Panc1 (cell line): ENCODE data around the gene SHQ1. TPM values are rescaled to one million over a fixed set of nuclear protein-coding genes. Genes with fewer than 3 reads are reported as not detected.

Experiments used
- ATAC-seq: fragments of 200-7000 bp; cut with Tn5 transposase; 2 replicates; pipeline ENCODE4 v1.9.1; 2020; ENCODE audit warnings: mild to moderate bottlenecking, moderate library complexity
- BruUV-seq: library from RNA; stranded (reverse); fragments of 400-500 nt; replicated peaks from 2 replicates; lab custom pipeline; 2021; lab: Mats Ljungman, UMichigan
- CTCF ChIA-PET: fragments of 300-600 bp; sonication (Branson Sonifier 250); formaldehyde crosslinking; loops from one replicate; lab custom pipeline; 2022; ENCODE audit warnings: antibody characterized with exemption; lab: Charles Lee
- POLR2A ChIA-PET: fragments of 300-600 bp; sonication (Branson Sonifier 250); formaldehyde crosslinking; loops from one replicate; lab custom pipeline; 2022; ENCODE audit warnings: antibody characterized with exemption; lab: Charles Lee
- DNase-seq: peaks from one replicate; pipeline ENCODE4 v3.0.0-alpha.2; 2010; ENCODE audit warnings: low read depth, low spot score
- H3K27ac ChIP-seq: 2 replicates; pipeline ENCODE4 v1.5.1; 2011; ENCODE audit warnings: mild to moderate bottlenecking, low read length, inconsistent platforms
- H3K27me3 ChIP-seq: fragments of 200-500 bp; sonication (Bioruptor generic); 2 replicates; pipeline ENCODE4 v1.6.0; 2014; ENCODE audit warnings: low read length, inconsistent platforms; ENCODE audit not compliant: control insufficient read depth, insufficient read depth
- H3K36me3 ChIP-seq: fragments of 200-500 bp; sonication (Bioruptor generic); 2 replicates; pipeline ENCODE4 v1.5.1; 2014; ENCODE audit warnings: inconsistent platforms, mild to moderate bottlenecking, low read length, moderate library complexity; ENCODE audit not compliant: control insufficient read depth, insufficient read depth
- H3K4me1 ChIP-seq: 2 replicates; pipeline ENCODE4 v1.5.1; 2011; ENCODE audit warnings: inconsistent platforms, mild to moderate bottlenecking, low read length, moderate library complexity; ENCODE audit not compliant: control insufficient read depth, insufficient read depth
- H3K4me3 ChIP-seq, 2 experiments: 2 replicates each; pipeline ENCODE4 v1.5.1; 2011 to 2012; ENCODE audit warnings: low read depth in 2 of 2, low read length in 2 of 2, mild to moderate bottlenecking in 2 of 2, inconsistent platforms in 1 of 2, moderate library complexity in 1 of 2
- H3K9me3 ChIP-seq: fragments of 200-500 bp; sonication (Bioruptor generic); 2 replicates; pipeline ENCODE4 v1.5.1; 2014; ENCODE audit warnings: low read depth, mild to moderate bottlenecking, inconsistent platforms, low read length, moderate library complexity; ENCODE audit not compliant: control insufficient read depth, insufficient read depth
- POLR2AphosphoS5 ChIP-seq: IDR thresholded peaks from 2 replicates; pipeline ENCODE4 v1.6.1; 2012; ENCODE audit warnings: mild to moderate bottlenecking, low read depth, low read length, moderate library complexity
- SIN3A ChIP-seq: IDR thresholded peaks from 2 replicates; pipeline ENCODE4 v1.6.1; 2012; ENCODE audit warnings: low read depth, mild to moderate bottlenecking, low read length, moderate library complexity, borderline replicate concordance; ENCODE audit not compliant: insufficient read depth
- TCF7L2 ChIP-seq: IDR thresholded peaks from 2 replicates; pipeline ENCODE4 v1.6.1; 2011; ENCODE audit warnings: mild to moderate bottlenecking, low read depth, low read length, inconsistent platforms
- in situ Hi-C: cut with HindIII; loops from 2 replicates; pipeline ENCODE4 v1.10.0; 2016; ENCODE audit warnings: low sequenced_read_pairs, low pct_unique_long_range_greater_than_20kb
- intact Hi-C: fragments of 100-400 bp; cut with micrococcal nuclease; formaldehyde crosslinking; loops from one replicate; pipeline ENCODE4 v1.10.0; 2022; ENCODE audit not compliant: unreplicated experiment
- total RNA-seq: library from RNA; stranded (reverse); gene quantifications from one replicate; pipeline ENCODE4 v1.2.1, GENCODE V29; 2021; ENCODE audit not compliant: unreplicated experiment
- TF ChIP-seq, protein P1 (sequence below): fragments of 450-650 bp; IDR thresholded peaks from 2 replicates; pipeline ENCODE4 v1.5.1; 2017; ENCODE audit warnings: mild to moderate bottlenecking
- TF ChIP-seq, protein P2 (sequence below), 2 experiments: IDR thresholded peaks; 2 replicates each; pipeline ENCODE4 v1.6.1; 2011 to 2012; ENCODE audit warnings: low read depth in 2 of 2, control low read depth in 1 of 2, low read length in 1 of 2, mild to moderate bottlenecking in 1 of 2, moderate library complexity in 1 of 2; ENCODE audit not compliant: insufficient read depth in 1 of 2

The SHQ1 gene
- total RNA-seq, 1 experiment from 2014 or later, result 21.0 TPM

DNA sequence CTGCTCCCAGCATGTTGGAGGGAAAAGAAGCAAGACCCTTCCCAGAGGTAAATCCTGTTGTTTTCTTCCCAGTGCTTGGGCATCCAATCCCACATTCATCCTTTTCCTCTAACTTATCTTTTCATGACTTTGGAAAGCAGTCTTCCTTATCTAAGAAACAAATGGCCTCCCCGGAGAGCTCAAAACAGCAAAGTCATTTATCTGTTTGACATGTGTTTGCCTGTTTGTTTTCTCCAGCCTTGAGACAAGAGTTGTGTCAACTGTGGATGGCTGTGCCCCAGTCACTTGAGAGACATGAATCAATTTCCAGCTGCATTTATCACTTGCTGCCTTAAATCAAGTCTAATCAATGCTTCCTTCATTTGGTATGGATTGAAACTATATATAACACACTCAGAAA, 103.9 kb downstream of the SHQ1 start:
- H3K4me3 ChIP-seq, result no peak overlapping the region
- in situ Hi-C loops, result no loop called here
- DNase-seq (no peak), ATAC-seq (no peak)
- CTCF ChIA-PET, result no interaction called here
- H3K4me1 ChIP-seq, result no peaks in the 10 kb centered on the region
- no peaks in the 10 kb centered on the region for H3K36me3 ChIP-seq
- BruUV-seq, result no TSS peak
- H3K9me3 ChIP-seq, result no peaks in the 10 kb centered on the region
- intact Hi-C loops, result no loop called here
- POLR2A ChIA-PET, result no interaction called here
- no peak overlapping the region for H3K27ac ChIP-seq
- H3K27me3 ChIP-seq, result no peaks in the 10 kb centered on the region
- TF ChIP-seq SIN3A, result no peak
- TF ChIP-seq, protein P1, sequence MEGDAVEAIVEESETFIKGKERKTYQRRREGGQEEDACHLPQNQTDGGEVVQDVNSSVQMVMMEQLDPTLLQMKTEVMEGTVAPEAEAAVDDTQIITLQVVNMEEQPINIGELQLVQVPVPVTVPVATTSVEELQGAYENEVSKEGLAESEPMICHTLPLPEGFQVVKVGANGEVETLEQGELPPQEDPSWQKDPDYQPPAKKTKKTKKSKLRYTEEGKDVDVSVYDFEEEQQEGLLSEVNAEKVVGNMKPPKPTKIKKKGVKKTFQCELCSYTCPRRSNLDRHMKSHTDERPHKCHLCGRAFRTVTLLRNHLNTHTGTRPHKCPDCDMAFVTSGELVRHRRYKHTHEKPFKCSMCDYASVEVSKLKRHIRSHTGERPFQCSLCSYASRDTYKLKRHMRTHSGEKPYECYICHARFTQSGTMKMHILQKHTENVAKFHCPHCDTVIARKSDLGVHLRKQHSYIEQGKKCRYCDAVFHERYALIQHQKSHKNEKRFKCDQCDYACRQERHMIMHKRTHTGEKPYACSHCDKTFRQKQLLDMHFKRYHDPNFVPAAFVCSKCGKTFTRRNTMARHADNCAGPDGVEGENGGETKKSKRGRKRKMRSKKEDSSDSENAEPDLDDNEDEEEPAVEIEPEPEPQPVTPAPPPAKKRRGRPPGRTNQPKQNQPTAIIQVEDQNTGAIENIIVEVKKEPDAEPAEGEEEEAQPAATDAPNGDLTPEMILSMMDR, result no peak
- TF ChIP-seq TCF7L2, result no peak
- TF ChIP-seq, protein P2, sequence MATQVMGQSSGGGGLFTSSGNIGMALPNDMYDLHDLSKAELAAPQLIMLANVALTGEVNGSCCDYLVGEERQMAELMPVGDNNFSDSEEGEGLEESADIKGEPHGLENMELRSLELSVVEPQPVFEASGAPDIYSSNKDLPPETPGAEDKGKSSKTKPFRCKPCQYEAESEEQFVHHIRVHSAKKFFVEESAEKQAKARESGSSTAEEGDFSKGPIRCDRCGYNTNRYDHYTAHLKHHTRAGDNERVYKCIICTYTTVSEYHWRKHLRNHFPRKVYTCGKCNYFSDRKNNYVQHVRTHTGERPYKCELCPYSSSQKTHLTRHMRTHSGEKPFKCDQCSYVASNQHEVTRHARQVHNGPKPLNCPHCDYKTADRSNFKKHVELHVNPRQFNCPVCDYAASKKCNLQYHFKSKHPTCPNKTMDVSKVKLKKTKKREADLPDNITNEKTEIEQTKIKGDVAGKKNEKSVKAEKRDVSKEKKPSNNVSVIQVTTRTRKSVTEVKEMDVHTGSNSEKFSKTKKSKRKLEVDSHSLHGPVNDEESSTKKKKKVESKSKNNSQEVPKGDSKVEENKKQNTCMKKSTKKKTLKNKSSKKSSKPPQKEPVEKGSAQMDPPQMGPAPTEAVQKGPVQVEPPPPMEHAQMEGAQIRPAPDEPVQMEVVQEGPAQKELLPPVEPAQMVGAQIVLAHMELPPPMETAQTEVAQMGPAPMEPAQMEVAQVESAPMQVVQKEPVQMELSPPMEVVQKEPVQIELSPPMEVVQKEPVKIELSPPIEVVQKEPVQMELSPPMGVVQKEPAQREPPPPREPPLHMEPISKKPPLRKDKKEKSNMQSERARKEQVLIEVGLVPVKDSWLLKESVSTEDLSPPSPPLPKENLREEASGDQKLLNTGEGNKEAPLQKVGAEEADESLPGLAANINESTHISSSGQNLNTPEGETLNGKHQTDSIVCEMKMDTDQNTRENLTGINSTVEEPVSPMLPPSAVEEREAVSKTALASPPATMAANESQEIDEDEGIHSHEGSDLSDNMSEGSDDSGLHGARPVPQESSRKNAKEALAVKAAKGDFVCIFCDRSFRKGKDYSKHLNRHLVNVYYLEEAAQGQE (IDR thresholded peaks at IDR 0.05; ENCODE audit: insufficient read depth in 1 of 2, low read depth in 2 of 2, low read length in 1 of 2), result no peak
- no peak for TF ChIP-seq POLR2AphosphoS5

DNA sequence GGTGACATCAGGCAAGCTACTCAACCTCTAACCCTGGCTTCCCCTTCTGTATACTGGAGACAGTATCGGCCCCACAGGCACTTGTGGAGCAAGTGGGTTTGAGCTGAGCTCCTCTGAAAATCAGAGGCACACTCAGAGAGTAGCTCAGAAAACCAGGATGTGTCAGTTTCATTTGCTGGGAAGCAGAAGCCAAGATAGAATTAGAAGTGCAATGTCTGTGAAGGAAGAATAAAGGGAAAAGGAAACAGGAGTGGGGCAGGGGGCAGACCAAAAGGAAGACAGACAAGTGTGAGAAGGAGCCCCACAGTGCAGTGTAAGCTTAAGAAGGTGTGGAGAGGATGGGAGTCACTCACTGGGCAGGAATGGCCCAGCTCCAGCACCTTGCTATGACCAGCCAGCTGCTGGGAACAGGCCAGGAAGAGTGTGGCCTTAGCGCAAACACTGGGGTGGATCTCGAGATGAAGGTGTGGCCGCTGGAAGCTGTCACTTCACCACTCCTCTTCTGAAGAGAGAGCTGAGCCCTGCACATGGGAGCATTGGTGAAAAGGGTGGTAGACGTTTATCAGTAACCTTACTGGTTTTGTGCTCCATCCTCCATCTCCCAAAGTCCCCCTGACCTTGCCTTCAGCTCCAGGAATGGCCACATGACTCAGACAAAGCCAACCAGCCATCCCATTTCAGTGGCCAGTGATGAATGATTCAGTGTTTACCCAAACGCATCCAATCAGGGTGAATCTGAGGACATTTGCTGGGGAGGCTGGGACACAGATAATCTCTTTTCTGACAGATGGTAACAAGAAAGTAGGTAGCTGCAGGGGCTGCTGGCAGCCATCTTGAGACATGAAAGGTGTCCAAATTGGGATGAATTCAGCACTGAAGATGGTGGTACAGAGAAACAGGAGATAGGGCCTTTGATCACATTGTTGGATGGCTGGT, 108.4 kb downstream of the SHQ1 start:
- ATAC-seq (no peak), DNase-seq (no peak)
- Histone ChIP-seq H3K27me3 (no peaks in the 10 kb centered on the region), H3K36me3 (no peaks in the 10 kb centered on the region), H3K4me1 (0 out of 2 replicates have a peak, but pooled peaks cover 3% of the 10 kb centered on the region), H3K27ac (no peak overlapping the region), H3K9me3 (no peaks in the 10 kb centered on the region), H3K4me3 (no peak overlapping the region)
- ChIA-PET POLR2A (no interaction called here), CTCF (no interaction called here)
- no peak for TF ChIP-seq SIN3A
- in situ Hi-C loops (no loop called here), intact Hi-C loops (no loop called here)
- BruUV-seq, result no TSS peak
